SH-SY5Y (cell line): ENCODE measurements around the gene GNA15.

Source experiments
- GATA2 ChIP-seq: IDR thresholded peaks from 2 replicates; pipeline ENCODE4 v1.6.1; 2011; ENCODE audit warnings: mild to moderate bottlenecking, low read depth, low read length
- GATA3 ChIP-seq: IDR thresholded peaks from 2 replicates; pipeline ENCODE4 v1.6.1; 2011; ENCODE audit warnings: low read depth, mild to moderate bottlenecking, low read length, moderate library complexity

The GNA15 gene

DNA sequence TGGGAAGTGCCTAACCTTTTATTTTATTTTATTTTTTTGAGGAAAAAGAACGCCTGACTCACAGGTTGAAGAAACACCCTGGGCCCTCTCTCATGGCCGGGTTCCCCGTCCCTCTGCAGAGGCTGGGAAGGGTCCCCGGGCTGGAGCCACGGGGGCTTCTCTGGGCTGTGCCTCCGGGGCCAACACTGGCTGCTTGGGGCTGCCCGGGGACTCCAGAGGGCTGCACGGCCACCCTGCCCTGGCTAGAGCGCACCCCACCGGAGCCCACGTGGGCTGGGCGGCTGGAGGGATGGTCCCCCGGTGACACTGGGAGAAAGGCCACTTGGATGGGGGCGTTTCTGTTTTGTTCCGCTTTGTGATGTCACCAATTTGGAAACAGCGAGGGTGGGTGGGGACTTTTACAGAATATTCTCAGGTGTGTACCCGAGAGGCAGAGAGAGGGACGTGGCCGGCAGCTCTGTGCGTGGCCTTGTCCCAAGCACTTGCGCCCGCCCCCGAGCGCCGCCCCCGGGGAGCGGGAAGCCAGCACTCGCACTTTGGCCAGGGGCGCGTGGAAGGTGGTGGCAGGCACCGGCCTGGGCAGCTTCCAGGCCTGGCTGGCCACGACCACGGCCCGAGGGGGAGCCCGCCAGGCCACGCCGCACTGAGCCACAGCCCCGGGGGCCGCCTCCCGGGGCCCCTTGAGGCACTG lies 13.9 kb upstream of the GNA15 start:
- TF ChIP-seq GATA2 (no peak), GATA3 (no peak)

DNA sequence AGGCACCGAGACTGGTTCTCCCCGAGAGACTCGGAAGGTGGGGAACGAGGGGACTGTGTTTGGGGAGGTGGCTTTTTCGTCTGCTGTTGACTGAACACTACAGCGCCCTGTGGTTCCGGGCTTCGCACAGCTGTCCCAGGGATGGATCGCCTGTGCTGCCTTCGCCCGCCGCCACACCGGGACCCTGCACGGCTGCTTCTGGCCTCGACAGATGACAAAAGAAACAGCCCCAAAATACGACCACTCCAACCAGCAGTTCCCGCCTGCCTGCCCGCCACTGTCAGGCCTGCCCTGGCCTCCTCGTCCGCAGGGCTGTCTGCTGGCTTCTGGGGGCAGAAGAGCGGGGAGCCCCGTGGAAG lies 13.3 kb upstream of the GNA15 start:
- TF ChIP-seq GATA2 (no peak), GATA3 (no peak)

DNA sequence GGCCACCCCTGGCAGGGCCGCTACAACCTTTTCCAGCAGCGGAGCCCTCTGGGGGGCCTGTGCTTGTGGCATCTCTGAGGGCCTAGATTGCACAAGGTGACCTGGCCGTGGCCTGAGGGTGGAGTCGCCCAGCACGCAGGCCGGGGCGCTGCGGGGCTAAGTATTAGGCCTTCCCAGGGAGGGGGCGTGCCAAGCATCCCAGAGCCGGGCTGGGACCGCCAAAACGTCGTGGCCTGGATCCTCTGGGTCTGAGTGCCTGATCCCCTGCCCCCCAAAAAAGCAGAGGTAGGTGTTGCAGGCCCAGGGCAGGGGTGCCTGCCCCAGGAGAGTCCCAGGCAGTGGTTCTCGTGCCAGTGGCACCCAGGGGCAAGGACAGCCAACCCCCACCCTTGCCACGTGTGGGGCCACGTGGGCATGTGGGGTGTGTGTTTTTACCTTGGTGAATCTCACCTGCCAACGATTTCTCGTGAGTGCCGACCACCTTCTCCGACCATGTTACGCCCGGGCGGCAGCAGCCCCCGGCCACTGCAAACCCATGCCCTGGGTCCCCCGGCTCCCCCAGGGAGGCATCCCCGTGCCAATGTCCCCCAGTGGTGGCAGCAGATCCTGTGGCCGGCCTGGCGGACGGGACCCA lies 12.6 kb upstream of the GNA15 start:
- TF ChIP-seq GATA3 (no peak), GATA2 (no peak)

GRCh38 chr19:3123956-3124355 lies 11.9 kb upstream of the GNA15 start:
- TF ChIP-seq GATA3 (no peak), GATA2 (no peak)

DNA sequence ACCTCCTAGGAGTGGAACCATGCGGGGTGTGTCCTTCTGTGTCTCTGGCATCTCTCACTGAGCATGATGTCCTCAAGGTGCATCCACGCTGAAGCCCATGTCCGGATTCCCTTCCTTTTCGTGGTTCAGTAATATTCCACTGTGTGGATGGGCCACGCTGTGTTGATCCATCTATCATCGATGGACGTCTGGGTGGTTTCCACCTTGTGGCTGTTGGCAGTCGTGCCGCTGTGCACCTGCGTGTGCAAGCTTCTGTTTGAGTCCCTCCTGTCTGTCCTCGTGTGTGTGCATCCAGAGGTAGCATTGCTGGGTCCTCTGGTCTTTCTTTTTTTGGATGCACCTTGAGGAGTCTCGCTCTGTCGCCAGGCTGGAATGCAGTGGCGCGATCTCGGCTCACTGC lies 11.2 kb upstream of the GNA15 start:
- TF ChIP-seq GATA2 (no peak), GATA3 (no peak)

GRCh38 chr19:3125900-3126524 lies 9.8 kb upstream of the GNA15 start:
- TF ChIP-seq GATA2 (no peak), GATA3 (no peak)

GRCh38 chr19:3129112-3129511 lies 6.7 kb upstream of the GNA15 start:
- TF ChIP-seq GATA2 (no peak), GATA3 (no peak)

- no peak for TF ChIP-seq GATA3
- TF ChIP-seq GATA2, result no peak
Measured at GRCh38 chr19:3131168-3131567, 4.7 kb upstream of the GNA15 start.

GRCh38 chr19:3132971-3133792 lies 2.7 kb upstream of the GNA15 start:
- TF ChIP-seq GATA2 (no peak), GATA3 (no peak)

GRCh38 chr19:3133793-3134116 lies 2.1 kb upstream of the GNA15 start:
- TF ChIP-seq GATA2 (no peak), GATA3 (no peak)

DNA sequence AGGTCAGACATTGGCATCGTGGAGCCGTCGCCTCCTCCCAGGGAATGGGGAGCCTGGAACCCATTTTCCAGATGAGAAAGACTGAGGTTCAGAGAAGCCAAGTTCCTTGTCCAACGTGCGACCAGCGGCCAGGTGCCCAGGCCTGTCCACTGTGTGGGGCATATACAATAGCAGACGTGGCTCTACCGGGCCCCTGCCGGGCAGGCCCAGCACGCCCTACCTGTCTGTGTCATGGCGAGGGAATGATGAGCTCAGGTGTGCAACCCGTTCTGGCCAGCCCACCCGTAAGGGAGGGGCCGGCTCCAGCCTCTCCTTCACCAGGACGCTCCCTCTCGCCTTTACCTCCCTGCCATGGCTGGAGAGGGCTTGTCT lies 837 bp downstream of the GNA15 start:
- TF ChIP-seq GATA2 (no peak), GATA3 (no peak)

- no peak for TF ChIP-seq GATA3
- TF ChIP-seq GATA2, result no peak
Measured at GRCh38 chr19:3137119-3137518, 1.3 kb downstream of the GNA15 start.

GRCh38 chr19:3138268-3138667 lies 2.4 kb downstream of the GNA15 start:
- TF ChIP-seq GATA2 (no peak), GATA3 (no peak)

DNA sequence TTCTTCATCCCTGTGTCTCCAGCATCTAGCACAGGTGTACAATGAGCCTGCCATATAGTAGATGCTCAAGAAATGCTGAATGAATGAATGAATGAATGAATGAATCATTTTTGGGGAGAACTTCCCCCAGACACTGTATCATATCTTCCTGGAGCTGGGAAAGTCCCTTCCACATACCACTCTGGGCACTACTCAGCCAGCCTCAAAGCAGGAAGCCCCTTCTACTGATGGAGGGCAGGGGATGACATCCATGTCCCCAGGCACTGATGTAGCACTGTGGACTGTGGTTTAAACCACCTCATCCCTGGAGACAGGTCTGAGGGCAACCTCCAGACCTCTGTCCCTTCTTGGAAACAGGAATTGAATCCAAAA lies 4.8 kb downstream of the GNA15 start:
- no peak for TF ChIP-seq GATA2
- no peak for TF ChIP-seq GATA3

- TF ChIP-seq GATA3, result no peak
- TF ChIP-seq GATA2, result no peak
Measured at GRCh38 chr19:3142292-3142670, 6.4 kb downstream of the GNA15 start.
